Right ventricle myocardium superior (tissue), 1 donor: ENCODE measurements around the gene SLIT3. TPM values are rescaled to one million over a fixed set of nuclear protein-coding genes. Genes with fewer than 3 reads are reported as not detected.

Source experiments
- ATAC-seq: fragments of 200-7000 bp; cut with Tn5 transposase; one replicate; pipeline ENCODE4 v1.9.1; 2020; ENCODE audit warnings: mild to moderate bottlenecking; ENCODE audit not compliant: poor library complexity
- DNase-seq: peaks from one replicate; pipeline ENCODE4 v3.0.0-alpha.2; 2020
- intact Hi-C: fragments of 100-400 bp; cut with DNase I; formaldehyde crosslinking; loops from one replicate; pipeline ENCODE4 v1.11.2; 2022
- total RNA-seq: library from RNA; stranded (reverse); fragmentation: NEBNext Ultra II Directional; extraction: Animal tissue kit (Norgen Biotek cat#: 25700); gene quantifications from one replicate; pipeline ENCODE4 v1.2.1, GENCODE V29; 2021
- donor health status: DM: no; HTN: yes; CAD: no; lungs with severe emphysema.

SLIT3 gene
- total RNA-seq, 1 donor from 2014 or later = 12.5 TPM

- ATAC-seq = no peak
- intact Hi-C loops = no loop called here
Measured at GRCh38 chr5:169006842-169007790, 293.8 kb downstream of the SLIT3 start.

GRCh38 chr5:169004551-169004950 lies 296.4 kb downstream of the SLIT3 start:
- ATAC-seq (no peak), DNase-seq (no peak)
- intact Hi-C loops = no loop called here

More at GRCh38 chr5:169006842-169007790, 293.8 kb downstream of the SLIT3 start:
- no peak for DNase-seq

GRCh38 chr5:169003721-169004541 lies 297.0 kb downstream of the SLIT3 start:
- intact Hi-C loops = no loop called here
- peak; percentile 47 for ATAC-seq

GRCh38 chr5:169002953-169003555 lies 297.9 kb downstream of the SLIT3 start:
- intact Hi-C loops = no loop called here
- ATAC-seq (no peak), DNase-seq (no peak)

More at GRCh38 chr5:169003721-169004541, 297.0 kb downstream of the SLIT3 start:
- DNase-seq = no peak

GRCh38 chr5:169001394-169001793 lies 299.5 kb downstream of the SLIT3 start:
- ATAC-seq = peak; percentile 46
- DNase-seq = no peak
- intact Hi-C loops = no loop called here

GRCh38 chr5:168995024-168995423 lies 305.9 kb downstream of the SLIT3 start:
- DNase-seq (no peak), ATAC-seq (no peak)
- intact Hi-C loops = no loop called here

- DNase-seq (no peak), ATAC-seq (no peak)
- intact Hi-C loops = no loop called here
Measured at GRCh38 chr5:168992687-168993086, 308.3 kb downstream of the SLIT3 start.

- DNase-seq = no peak
- ATAC-seq = no peak
- intact Hi-C loops = no loop called here
Measured at GRCh38 chr5:168992016-168992415, 308.9 kb downstream of the SLIT3 start.

GRCh38 chr5:168991311-168991710 lies 309.6 kb downstream of the SLIT3 start:
- no peak for ATAC-seq

GRCh38 chr5:168990679-168991078 lies 310.3 kb downstream of the SLIT3 start:
- DNase-seq (no peak), ATAC-seq (no peak)
- intact Hi-C loops = no loop called here

More at GRCh38 chr5:168991311-168991710, 309.6 kb downstream of the SLIT3 start:
- intact Hi-C loops = no loop called here
- no peak for DNase-seq

GRCh38 chr5:168989731-168990505 lies 311.0 kb downstream of the SLIT3 start:
- DNase-seq (no peak), ATAC-seq (no peak)
- intact Hi-C loops = loop anchor here (5.0 to 10.0 kb wide), 4 partner anchors 207 to 592 kb away; partner anchors contain the start of genes SLIT3 and SPDL1

GRCh38 chr5:168988699-168989098 lies 312.2 kb downstream of the SLIT3 start:
- ATAC-seq = peak; percentile 47
- DNase-seq = no peak
- intact Hi-C loops = loop anchor here (5.0 to 10.0 kb wide), 4 partner anchors 209 to 594 kb away; partner anchors contain the start of genes SLIT3 and SPDL1

GRCh38 chr5:168987543-168988300 lies 313.2 kb downstream of the SLIT3 start:
- peak; percentile 85 for ATAC-seq
- intact Hi-C loops = loop anchor here (5.0 to 10.0 kb wide), 4 partner anchors 210 to 595 kb away; partner anchors contain the start of genes SLIT3 and SPDL1
- DNase-seq = peak; percentile 75

- DNase-seq = no peak
- no peak for ATAC-seq
- intact Hi-C loops = loop anchor here (5.0 to 10.0 kb wide), 4 partner anchors 212 to 597 kb away; partner anchors contain the start of genes SLIT3 and SPDL1
Measured at GRCh38 chr5:168985454-168985853, 315.5 kb downstream of the SLIT3 start.

GRCh38 chr5:168984135-168984675 lies 316.7 kb downstream of the SLIT3 start:
- no peak for ATAC-seq
- no peak for DNase-seq
- intact Hi-C loops = loop anchor here (10.0 kb wide), 1 partner anchor 561 kb away; no protein-coding TSS in a partner anchor

- ATAC-seq = peak; percentile 29
- DNase-seq = no peak
- intact Hi-C loops = no loop called here
Measured at GRCh38 chr5:168979135-168979534, 321.8 kb downstream of the SLIT3 start.

- no peak for DNase-seq
- no peak for ATAC-seq
- intact Hi-C loops = no loop called here
Measured at GRCh38 chr5:168978500-168978899, 322.4 kb downstream of the SLIT3 start.
